HG03575 (cell line): ENCODE results near the gene NTNG1.

ENCODE experiments used
- ATAC-seq: cut with Tn5 transposase; IDR thresholded peaks from one replicate; pipeline ENCODE4 v1.9.1; 2021; ENCODE audit not compliant: unreplicated experiment, insufficient number of reproducible peaks, low FRiP score; ENCODE audit errors: extremely low read depth

NTNG1 gene

DNA sequence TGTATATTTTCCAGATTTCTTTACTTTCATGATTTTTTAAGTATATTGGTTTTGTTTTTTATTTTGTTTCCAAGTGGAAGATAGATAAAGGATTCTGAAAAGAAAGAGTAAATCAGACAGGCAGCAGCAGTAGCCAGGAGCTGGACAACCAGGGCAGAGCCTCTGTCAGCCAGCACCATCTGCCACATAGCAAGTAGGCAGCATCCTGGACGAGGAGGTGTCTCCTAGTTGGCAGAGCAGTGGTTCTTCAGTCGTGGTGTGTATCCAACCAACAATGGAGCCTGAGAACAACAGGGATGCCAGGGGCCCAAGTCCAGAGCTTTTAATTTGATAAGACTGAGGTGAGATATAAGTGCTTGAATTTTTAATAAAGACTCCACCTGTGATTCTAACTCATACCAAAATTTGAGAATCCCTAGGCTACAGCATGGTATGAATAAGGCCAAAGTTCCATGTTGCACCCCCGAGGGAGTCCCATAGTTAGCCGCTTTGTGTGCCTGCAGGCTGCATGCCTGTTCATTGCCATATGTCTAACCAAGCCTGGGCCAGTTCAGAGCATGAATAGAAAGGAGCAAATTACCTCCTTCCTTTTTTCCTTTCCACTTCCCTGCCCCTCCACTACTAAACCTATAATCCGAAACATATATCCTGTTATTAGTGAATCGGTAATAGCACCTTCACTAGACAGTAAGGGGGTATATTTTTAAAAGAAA, 153.2 kb downstream of the NTNG1 start:
- no peak for ATAC-seq

DNA sequence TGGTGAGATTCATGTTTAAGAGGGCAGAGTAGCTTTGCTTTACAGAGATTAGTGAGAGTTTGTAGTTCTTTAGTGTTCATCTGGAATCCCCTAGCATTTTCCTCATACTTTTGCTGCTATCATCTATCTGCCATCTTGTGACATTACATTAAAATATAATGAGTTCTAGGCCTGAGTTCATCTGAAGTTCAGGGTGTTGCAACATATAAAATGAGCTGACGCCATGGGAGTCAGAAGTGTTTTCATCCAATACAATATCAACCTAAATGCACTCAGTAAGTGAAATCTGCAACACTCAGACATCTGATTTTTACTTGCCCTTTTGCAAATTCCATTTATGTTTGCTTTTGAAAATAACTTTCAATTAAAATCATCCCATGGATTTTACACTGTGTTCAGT, 153.8 kb downstream of the NTNG1 start:
- ATAC-seq: no peak

DNA sequence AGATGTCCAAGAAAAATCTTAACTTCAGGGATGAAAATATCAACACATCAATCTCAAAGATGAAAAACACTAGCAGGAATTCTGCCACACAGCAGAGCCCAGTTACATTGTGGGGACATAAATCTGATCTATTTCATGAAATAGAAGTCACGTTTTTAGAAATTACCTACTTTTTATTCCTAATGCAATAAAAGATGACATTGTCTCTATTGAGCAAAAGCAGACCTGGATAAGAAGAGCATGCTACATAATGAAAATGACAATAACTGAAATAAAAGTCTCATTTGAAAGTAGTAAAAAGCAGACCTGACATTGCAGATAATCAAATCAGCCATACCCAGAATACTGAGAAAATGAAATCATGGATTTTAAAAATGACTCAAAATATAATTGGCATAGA, 156.8 kb downstream of the NTNG1 start:
- ATAC-seq: no peak

DNA sequence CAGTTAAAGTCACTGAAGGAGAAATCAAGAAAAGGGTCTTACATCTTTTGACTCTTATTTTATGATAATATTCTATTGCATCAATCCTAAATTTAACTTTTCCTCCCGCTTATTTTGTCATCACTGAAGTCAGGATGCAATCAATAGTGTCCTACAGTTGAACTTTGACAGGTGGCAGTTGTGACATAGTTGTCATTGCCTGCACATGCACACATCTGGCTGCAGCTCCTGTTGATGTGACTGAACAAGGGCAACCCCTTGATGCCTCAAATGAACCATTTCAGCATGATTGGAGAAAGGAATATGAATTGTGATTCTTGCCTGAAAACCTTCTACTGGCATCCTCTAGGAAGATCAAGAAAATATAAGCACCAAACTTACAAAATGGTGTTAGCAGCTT, 157.7 kb downstream of the NTNG1 start:
- ATAC-seq: no peak

DNA sequence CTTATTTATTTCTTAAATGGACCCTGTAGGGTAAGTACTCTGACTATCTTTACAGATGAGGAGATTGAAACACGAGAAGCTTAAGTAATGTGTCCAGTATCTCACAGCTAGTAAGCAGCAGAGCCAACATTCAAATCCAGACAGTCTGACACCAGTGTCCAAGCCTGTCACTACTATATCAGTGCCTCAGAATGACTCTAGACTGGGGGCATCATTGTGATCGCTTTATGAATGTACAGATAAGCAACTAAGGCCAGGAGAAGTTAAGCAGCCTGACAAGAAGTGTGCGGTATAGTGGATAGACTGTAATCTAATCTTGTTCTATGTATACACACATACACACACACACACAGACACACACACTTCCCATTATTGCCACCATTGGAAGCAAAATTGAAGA, 158.7 kb downstream of the NTNG1 start:
- ATAC-seq: no peak

DNA sequence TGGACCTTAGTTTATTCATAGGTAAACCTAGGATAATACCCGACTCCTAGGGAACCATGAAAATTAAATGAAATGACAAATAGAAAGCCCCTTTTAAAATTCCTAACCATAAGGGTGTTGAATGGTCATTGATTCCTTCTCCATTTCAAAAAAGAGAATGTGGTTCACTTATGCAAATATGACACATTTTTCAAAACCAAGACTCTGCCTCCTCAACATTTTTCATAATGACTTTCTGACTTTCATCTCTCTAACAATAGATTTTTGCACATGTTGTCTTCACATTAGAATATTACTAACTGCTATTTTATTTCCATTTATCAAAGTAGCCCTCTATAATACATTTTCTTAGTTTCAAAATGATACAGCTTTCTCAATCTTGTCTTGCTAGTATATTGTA, 169.1 kb downstream of the NTNG1 start:
- no peak for ATAC-seq

DNA sequence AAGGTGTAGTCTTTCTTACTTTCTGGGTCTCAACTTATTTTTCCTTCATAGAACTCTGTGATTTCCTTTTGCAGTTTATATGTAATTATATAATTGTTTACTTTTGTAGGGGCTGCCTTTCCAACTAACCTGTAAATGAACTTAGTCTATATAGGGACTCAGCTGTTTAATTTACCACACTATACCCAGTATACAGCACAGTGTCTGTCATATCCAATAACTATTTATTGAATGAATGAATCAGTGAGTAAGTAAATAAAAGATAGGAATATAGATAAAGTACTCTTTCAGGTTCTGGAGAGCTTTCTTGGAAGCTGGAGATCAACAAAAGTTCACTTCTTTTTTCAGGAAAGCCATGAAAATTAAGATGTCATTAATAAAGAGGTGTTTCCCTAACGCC, 174.8 kb downstream of the NTNG1 start:
- ATAC-seq: no peak

DNA sequence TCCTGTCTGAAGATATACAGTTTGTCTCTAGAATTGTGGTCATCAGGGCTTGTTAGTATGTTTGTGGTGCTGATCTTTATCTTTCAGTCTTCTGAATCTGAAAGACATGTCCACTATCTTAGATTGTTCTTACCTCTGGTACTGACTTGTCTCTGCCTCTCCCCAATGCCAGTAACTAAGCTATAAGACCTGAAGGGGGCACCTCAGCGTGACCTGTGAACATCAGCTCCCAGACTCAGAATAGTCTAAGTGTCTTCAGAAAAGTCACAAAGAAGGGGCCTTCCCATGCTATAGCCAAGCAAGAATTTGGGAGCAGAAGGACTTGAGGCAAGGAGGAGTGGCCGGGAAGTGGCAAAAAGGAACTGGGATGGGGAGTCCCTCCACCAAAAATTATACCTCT, 178.1 kb downstream of the NTNG1 start:
- ATAC-seq: no peak

DNA sequence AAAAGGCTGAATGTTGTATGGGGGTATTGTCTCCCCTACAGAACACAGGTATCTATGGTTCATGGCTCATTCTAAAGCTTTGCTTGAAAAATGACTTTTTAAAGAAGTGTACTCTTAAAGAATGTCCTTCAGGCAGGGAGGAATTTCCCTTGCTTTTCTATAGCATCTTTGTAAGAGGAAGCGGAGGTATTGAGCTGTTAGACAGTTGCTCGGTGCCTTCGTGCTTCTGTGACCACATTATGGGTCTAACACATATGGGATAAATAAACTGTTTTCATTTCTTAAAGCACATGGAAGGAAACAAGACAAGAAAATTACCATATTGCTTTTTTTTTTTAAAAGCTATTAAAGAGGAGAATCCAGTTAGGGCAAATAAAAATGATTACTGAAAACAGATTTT, 182.9 kb downstream of the NTNG1 start:
- ATAC-seq: no peak

DNA sequence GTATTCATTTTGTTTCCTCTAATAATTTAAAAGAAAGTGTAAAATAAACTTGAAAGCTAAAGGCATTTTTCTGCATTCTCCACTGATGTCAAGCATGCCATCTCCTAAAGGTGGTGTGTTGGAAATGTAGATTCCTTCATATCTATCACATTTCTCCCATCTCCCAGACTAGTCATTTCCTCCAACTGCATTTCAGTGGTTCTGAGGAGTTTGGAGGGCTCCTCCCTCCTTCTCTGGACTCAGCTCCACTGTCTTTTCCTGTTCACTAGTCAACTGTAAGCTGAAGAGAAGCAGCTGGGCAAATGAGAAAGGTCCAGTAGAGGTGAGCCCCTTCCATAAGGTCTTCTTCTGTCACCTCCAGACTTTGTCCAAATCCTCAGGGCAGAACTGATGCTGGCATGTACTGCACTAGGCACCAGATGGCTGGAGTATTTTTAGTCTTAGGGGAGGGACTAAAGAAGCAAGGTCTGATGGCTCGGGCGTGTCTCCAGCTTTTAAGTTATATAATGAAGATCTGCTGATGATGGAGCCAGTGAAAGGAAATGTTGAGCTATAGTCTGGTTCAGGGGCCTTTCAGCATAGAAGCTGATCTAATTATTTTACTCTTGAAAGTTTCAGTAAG, 186.1 kb downstream of the NTNG1 start:
- ATAC-seq: no peak

DNA sequence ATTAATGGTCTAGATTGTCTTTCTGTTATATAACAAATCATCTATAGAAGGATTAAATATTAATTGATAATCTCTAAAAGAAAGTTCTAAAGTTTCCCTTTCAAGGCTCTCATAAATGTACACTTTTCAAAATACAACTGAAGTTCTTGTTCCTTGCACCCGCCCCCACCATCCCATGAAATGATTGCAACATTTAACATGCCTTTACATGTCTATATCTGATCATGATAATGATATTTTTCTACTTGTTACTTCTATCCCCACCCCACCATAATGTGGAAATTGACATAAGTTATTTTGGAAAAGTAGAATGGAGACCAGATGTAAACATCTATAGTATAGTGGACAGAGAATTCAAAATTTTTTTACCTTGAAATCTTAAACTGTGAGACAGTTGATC, 186.6 kb downstream of the NTNG1 start:
- ATAC-seq: no peak

DNA sequence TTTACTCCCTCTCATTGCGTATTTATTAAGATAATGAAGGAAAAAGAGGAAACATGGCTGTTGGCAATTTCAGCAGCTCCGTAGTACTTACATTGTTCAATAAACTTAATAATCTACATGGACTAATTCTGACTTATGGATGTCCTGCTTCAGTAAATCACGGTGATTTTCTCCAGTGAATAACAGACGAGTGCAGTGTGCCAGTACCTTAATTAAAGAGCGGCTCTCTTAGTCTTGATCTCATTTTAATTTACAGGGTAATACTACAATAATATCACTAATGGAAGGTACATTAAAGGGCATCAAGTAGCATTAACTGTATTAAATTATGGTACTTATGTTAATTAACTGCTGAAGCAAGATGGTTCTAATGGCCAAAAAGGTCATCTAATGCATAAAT, 187.2 kb downstream of the NTNG1 start:
- ATAC-seq: no peak

DNA sequence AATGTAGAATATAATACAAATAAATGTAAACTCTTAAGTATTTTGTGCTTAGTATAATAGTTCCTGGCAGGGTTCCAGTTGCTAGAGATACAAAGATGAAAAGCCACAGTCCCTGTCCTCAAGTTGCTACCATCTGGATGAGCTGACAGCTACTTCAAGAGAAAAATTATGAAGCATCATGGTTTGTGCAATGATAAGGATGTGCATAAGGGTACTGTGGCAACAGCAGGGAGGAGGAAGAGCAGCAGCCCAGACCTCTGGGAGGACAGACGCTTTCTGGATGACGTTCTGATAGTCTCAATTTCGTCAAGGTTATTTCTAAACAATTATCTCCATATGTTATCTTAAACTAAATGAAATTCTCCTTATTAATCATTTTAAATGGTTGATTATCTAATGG, 198.9 kb downstream of the NTNG1 start:
- ATAC-seq: no peak

DNA sequence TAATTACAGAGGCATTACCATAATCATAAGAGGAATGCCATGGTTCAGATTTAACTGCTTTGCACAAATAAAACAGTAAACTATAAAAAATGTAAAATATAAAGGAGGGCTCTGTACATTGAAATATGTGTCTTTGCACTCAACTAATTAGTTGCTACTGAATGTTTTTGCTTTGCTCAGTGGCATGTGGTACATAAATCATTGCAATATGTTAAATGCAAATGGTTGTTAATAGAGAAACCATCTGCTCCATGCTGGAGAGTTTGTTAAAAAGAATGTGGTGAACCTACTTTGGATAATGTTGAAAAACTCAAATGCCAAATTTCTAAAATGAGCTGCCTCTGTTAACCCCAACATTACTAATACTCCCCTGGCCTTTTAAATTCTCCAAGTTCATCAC, 201.5 kb downstream of the NTNG1 start:
- no peak for ATAC-seq

DNA sequence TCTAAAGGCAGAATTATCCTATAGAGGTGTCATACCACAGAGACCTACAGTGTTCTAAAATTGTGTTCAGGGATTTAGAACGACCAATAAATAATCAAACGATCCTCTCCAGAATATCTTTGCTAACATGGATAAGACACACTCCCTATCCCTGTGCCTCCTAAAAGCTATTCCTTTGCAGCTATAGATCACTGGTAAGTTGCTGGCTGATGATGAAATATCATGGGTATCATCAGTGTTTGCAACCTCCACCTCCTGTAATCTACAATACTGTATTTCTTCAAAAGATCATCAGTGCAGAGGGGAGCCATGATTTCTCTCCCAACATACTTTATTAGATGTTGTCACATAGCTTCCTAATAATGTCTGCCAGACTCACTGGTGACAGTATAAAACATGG, 201.9 kb downstream of the NTNG1 start:
- ATAC-seq: no peak

DNA sequence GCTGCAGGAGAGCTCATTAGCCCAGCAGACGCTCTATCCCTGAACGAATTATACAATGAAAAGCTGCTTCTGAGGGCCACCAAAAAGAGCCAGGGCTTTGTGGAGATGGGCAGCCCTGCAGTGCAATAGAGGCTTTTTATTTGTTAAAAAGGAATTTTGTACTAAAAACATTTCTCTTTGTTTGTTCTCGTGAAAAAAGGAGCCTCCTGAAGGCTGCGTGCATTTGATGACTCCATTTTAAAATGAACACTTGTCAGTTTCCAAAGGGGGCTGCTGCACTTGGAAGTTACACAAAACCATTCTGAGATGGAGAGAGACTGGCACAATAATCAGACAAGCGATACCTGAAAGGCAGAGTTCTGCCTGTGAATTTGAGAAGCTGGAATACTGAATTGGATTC, 202.8 kb downstream of the NTNG1 start:
- no peak for ATAC-seq

DNA sequence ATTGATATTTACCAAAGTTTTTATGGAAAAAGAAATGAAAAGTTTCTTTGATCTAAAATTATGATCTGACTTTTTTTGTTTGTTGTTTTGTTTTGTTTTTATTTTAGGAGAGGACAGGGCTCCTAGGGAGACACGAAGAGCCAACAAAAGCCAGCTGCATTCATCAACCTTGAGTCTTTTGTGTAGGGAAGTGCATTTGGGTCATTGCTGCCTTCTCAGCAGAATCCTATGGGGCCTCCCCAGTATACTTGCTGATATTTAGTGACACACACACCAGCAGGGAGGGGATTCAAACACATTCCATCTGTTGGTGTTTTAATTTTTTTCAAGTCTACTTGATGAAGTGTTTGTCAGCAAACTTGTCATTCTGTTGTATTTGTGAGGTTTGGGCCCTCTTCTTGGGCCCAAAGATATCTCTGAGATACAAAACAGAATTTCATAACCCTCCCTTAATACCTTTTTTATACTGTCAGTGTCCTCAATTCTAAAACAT, 203.5 kb downstream of the NTNG1 start:
- ATAC-seq: no peak

DNA sequence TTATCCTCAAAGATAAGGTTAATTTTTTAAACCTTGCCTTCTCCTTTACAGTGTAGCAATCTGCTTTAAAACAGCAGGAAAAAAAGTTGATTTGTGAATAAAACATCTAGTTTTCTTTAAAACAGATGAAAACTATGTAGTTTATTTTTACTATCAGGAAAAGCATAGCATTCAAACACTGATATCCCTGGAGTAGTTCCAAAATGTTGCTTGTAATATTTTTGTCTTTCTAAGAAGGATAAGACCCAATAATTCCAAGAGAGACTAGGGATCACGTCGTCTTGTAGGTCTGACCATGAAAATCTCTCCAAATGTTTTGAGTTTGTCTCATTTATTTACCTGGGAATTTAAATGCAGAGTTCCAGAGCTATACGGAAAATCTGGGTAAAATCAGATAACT, 204.0 kb downstream of the NTNG1 start:
- no peak for ATAC-seq

DNA sequence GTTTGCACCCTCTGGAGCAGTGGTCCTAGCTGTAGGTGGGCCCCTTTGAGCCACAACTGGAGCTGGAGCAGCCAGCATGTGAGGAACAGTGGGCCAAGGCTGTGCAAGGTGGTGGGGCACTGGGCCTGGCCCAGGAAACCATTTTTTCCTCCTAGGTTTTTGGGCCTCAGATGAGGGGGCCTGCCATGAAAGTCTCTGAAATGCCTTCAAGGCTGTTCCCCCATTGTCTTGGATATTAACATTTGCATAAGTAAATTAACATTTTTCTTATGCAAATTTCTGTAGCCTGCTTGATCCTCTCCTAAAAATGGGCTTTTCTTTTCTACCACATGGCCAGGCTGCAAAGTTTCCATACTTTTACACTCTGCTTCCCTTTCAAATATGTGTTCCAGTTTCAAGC, 212.0 kb downstream of the NTNG1 start:
- no peak for ATAC-seq

DNA sequence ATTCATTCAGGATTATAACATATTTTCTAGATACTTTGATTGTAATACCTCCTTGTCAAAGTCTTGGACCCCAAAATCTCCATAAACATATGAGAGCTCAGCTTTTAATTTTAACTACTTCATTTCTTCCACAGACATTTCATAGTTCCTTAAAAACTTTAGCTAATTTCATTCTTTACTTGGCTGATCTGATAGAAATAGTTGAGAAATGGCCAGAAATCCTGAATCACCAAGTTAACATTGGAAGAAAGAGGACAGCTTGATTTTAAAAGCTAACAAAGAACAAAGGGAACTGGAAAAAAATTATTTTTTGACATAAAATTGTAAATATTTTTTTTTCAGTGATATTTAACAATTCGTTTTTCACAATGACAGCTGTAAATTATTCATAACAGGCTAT, 216.5 kb downstream of the NTNG1 start:
- no peak for ATAC-seq
